GM10266 (cell line): ENCODE data around the gene HIVEP3.
A peak's percentile ranks its signal among the peaks of the same experiment; 100 is the strongest.

Source experiments
- DNase-seq: peaks from one replicate; pipeline ENCODE4 v3.0.0; 2012; ENCODE audit errors: extremely low spot score
- CTCF ChIP-seq: IDR thresholded peaks from 2 replicates; pipeline ENCODE4 v1.5.1; 2012; ENCODE audit warnings: mild to moderate bottlenecking, low read depth; ENCODE audit not compliant: control insufficient read depth, insufficient read depth; ENCODE audit errors: missing control alignments

The HIVEP3 gene

GRCh38 chr1:41892301-41892781, 26.4 kb downstream of the HIVEP3 start:
- DNase-seq, result no peak
- TF ChIP-seq CTCF, result no peak

GRCh38 chr1:41891199-41891896, 27.4 kb downstream of the HIVEP3 start:
- peak; percentile 41 for TF ChIP-seq CTCF
- DNase-seq, result peak; percentile 74

- no peak for DNase-seq
- TF ChIP-seq CTCF, result no peak
Measured at GRCh38 chr1:41890825-41891198, 27.9 kb downstream of the HIVEP3 start.

- DNase-seq, result no peak
- TF ChIP-seq CTCF, result no peak
Measured at GRCh38 chr1:41889506-41890414, 29.0 kb downstream of the HIVEP3 start.

- no peak for DNase-seq
- TF ChIP-seq CTCF, result no peak
Measured at GRCh38 chr1:41888756-41889155, 30.0 kb downstream of the HIVEP3 start.

GRCh38 chr1:41887365-41887764, 31.4 kb downstream of the HIVEP3 start:
- DNase-seq, result no peak

More at GRCh38 chr1:41887365-41887764, 31.4 kb downstream of the HIVEP3 start:
- TF ChIP-seq CTCF, result no peak
